Left lung (tissue), 10 donors: Measurements from ENCODE around the gene RHOB. TPM values are rescaled to one million over a fixed set of nuclear protein-coding genes. Genes with fewer than 3 reads are reported as not detected.

ENCODE experiments used
- ATAC-seq: fragments of 200-7000 bp; cut with Tn5 transposase; one replicate; pipeline ENCODE4 v1.9.1; 2020; ENCODE audit warnings: moderate library complexity
- DNase-seq, 4 donors: peaks; one replicate each; pipeline ENCODE4 v3.0.0-alpha.2; 2013 to 2020
- H3K27ac ChIP-seq, 2 donors: fragments of 200-600 bp; sonication (generic) in 1 of 2; one replicate each; pipeline versions ENCODE4 v1.5.0 to v1.8.0; 2020 to 2021
- H3K27me3 ChIP-seq, 2 donors: fragments of 200-600 bp; sonication (generic) in 1 of 2; one replicate each; pipeline versions ENCODE4 v1.5.0 to v1.8.0; 2020 to 2021
- H3K36me3 ChIP-seq, 2 donors: fragments of 200-600 bp; sonication (generic) in 1 of 2; one replicate each; pipeline versions ENCODE4 v1.5.0 to v1.8.0; 2020 to 2021
- H3K4me1 ChIP-seq, 2 donors: fragments of 200-600 bp; one replicate each; pipeline ENCODE4 v1.8.0; 2021
- H3K4me3 ChIP-seq, 2 donors: fragments of 200-600 bp; sonication (generic) in 1 of 2; one replicate each; pipeline versions ENCODE4 v1.5.0 to v1.8.0; 2020 to 2021; ENCODE audit warnings: mild to moderate bottlenecking in 1 of 2
- H3K9me3 ChIP-seq, 2 donors: fragments of 200-600 bp; sonication (generic) in 1 of 2; one replicate each; pipeline versions ENCODE4 v1.5.0 to v1.8.0; 2020 to 2021
- intact Hi-C, 2 donors: fragments of 100-400 bp; cut with DNase I; formaldehyde crosslinking; loops; one replicate each; pipeline versions ENCODE4 v1.11.2 to v1.14.2; 2022
- polyA plus RNA-seq, 6 donors: library from polyadenylated mRNA; unstranded; fragments of 120-200 nt; gene quantifications; one replicate each; pipeline ENCODE4 v1.2.1, GENCODE V29; 2013; ENCODE audit not compliant: insufficient read length in 6 of 6
- total RNA-seq, 2 donors: library from RNA; stranded (reverse); fragmentation: NEBNext Ultra II Directional; extraction: Animal tissue kit (Norgen Biotek cat#: 25700); gene quantifications; one replicate each; pipeline ENCODE4 v1.2.1, GENCODE V29; 2021
- TF ChIP-seq, protein P1 (sequence below), 2 donors: fragments of 200-600 bp; sonication (generic) in 1 of 2; IDR thresholded peaks; one replicate each; pipeline versions ENCODE4 v1.5.0 to v1.8.0; 2021; ENCODE audit warnings: antibody characterized with exemption in 2 of 2
- donor health status: DM: no; HTN: yes; CAD: no.
- donor health status: DM: no; HTN: no; CAD: no.

Gene RHOB
- total and polyA plus RNA-seq, 8 donors = 54.0 to 172 (median 101) TPM

DNA sequence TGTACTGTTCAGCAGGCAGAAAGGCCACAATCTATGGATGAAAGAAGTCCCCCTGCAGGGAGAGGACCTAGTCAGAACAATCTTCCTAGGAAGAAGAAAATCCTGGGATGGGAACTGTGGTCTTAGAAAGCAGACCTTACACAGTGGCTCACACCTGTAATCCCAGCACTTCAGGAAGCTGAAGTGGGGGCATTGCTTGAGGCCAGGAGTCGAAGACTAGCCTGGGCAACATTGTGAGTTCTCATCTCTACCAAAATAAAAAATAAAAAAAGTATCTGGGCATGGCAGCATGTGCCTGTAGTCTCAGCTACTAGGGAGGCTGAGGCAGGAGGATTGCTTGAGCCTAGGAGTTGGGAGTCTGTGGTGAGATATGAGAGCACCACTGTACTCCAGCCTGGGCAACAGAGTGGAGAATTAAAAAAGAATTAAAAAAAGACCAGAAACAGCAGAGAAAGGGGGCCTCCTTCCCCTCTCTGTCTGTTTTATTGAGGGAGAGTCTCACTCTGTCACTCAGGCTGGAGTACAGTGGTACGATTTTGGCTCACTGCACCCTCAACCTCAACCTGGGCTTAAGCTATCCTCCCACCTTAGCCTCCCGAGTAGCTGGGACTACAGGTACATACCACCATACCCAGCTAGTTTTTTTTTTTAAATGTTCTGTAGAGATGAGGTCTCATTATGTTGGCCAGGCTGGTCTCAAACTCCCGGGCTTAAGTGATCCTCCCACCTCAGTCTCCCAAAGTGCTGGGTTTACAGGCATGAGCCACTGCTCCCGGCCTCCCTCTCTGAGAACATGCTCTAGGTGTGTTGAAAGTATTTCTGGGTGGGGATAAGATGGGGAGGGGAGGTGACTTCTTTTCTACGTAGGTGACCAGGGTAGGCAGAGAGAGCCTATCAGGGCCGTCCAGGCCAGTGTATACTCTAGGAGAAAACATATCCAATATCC, 7.4 kb downstream of the RHOB start:
- no peak for ATAC-seq
- intact Hi-C loops = loop anchor here in 1 of 2 donors (5.0 kb wide), 1 partner anchor 33 kb away; no protein-coding TSS in a partner anchor

DNA sequence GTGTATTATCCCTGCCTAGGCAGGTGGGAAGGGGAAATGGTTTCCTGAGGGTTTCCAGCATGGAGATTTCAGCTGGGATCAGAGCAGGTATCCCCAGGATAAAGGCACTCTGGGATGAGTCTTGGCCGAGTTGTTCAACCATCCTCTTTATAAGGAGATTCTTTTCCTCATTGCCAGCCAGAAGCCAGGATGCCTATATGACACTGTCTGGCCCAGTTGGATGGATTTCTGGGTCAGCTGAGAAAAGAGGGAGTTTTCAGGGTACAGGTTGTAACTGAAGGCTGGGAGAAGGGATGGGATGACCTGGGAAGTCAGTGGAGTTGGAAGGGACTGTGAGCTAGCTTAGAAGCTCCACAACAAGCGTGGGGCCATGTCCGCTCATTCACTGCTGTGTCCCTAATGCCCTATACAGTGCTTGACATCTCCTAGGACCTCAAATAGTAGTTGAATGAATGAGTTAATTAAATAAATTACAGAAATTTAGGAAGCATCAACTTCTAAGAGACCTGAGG, 8.3 kb downstream of the RHOB start:
- Histone ChIP-seq H3K4me3 (no peak overlapping the region), H3K36me3 (no peaks in the 10 kb centered on the region), H3K4me1 (peaks cover 5 to 11% of the 10 kb centered on the region in 2 donors), H3K9me3 (no peaks in the 10 kb centered on the region), H3K27ac (no peak overlapping the region), H3K27me3 (no peaks in the 10 kb centered on the region)
- no peak for ATAC-seq
- intact Hi-C loops = no loop called here
- DNase-seq = no peak
- TF ChIP-seq, protein P1, sequence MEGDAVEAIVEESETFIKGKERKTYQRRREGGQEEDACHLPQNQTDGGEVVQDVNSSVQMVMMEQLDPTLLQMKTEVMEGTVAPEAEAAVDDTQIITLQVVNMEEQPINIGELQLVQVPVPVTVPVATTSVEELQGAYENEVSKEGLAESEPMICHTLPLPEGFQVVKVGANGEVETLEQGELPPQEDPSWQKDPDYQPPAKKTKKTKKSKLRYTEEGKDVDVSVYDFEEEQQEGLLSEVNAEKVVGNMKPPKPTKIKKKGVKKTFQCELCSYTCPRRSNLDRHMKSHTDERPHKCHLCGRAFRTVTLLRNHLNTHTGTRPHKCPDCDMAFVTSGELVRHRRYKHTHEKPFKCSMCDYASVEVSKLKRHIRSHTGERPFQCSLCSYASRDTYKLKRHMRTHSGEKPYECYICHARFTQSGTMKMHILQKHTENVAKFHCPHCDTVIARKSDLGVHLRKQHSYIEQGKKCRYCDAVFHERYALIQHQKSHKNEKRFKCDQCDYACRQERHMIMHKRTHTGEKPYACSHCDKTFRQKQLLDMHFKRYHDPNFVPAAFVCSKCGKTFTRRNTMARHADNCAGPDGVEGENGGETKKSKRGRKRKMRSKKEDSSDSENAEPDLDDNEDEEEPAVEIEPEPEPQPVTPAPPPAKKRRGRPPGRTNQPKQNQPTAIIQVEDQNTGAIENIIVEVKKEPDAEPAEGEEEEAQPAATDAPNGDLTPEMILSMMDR (IDR thresholded peaks at IDR 0.05) = no peak

More for the DNA sequence above, 7.4 kb downstream of the RHOB start:
- Histone ChIP-seq H3K27ac (no peak overlapping the region), H3K27me3 (no peaks in the 10 kb centered on the region), H3K9me3 (no peaks in the 10 kb centered on the region), H3K36me3 (no peaks in the 10 kb centered on the region), H3K4me3 (no peak overlapping the region), H3K4me1 (peaks cover 6 to 19% of the 10 kb centered on the region in 2 donors)
- DNase-seq = peak in 1 of 4 donors; percentile 14
- TF ChIP-seq, protein P1 (IDR thresholded peaks at IDR 0.05) = no peak

DNA sequence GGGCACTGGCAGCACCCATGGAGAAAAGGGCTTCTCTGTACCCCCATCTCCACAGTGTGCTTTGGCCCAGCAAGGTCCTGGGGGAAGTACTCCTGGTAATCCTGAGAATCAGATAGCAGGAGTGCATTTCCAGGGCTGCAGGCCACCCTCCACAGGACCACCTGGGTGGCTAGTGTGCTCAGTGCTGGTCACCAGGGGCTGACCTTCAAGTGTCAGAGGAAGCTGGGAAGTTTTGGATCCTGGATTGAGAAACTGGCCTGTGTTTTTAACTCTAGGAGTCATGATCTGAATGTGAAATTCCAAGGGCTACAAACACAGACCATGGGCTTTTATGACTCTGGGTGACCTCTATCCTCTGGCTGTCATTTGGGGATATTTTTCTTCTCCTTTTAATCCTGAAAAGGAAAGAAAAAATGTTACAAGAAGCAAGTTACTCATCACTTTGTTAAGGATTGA, 9.3 kb downstream of the RHOB start:
- Histone ChIP-seq H3K27ac (no peak overlapping the region), H3K4me3 (no peak overlapping the region), H3K27me3 (no peaks in the 10 kb centered on the region), H3K4me1 (peaks cover 0 to under 1% of the 10 kb centered on the region in 2 donors), H3K36me3 (no peaks in the 10 kb centered on the region), H3K9me3 (no peaks in the 10 kb centered on the region)
- no peak for ATAC-seq
- peak in 1 of 4 donors; percentile 8 for DNase-seq
- TF ChIP-seq, protein P1 (IDR thresholded peaks at IDR 0.05) = no peak
- intact Hi-C loops = no loop called here

DNA sequence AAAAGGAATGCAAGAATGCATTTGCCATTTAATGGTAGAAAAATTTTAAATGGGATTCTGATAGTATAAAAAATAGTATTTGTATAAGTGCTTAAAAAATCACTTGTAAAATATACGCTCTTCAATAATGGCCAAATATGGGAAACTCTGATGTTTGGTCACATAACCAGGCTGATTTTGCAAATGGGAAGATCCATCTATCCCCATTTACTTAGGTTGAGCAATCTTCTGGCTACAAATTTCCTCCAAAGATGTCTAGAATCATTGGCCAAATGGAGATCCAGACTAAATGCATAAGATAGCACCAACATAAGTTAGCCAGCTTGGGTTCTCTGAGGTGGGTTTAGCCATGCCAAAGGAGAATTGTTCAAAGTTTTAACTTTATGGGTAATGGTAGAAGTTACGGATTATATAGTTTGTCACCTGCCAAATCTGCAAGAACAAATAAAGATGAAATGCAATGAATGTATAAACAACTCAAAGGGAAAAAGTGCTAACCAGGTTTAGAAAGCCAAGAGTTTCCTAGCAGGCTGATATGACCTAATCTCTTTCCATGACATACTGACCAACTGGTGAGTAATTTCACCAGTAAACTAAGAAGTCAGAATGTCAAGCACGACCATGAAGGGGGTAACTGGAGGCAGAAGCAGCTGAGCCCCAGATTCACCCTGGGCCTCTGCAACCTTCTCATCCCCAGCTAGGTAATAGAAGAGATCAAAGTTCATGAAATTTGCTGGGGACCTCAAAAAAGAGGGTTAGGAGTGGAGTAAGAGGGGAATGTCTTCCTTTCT, 10.0 kb downstream of the RHOB start:
- intact Hi-C loops = no loop called here
- Histone ChIP-seq H3K27me3 (no peaks in the 10 kb centered on the region), H3K9me3 (no peaks in the 10 kb centered on the region), H3K4me1 (no peaks in the 10 kb centered on the region), H3K36me3 (no peaks in the 10 kb centered on the region), H3K4me3 (no peak overlapping the region), H3K27ac (no peak overlapping the region)
- peak in 1 of 4 donors; percentile 4 for DNase-seq
- no peak for ATAC-seq
- TF ChIP-seq, protein P1 (IDR thresholded peaks at IDR 0.05) = no peak
